Measurements from ENCODE around the gene SLC9B1.
"Not testable (repeated sequence)": the region's sequence is repeated elsewhere in the genome, so short reads cannot be mapped to it uniquely, and the experiment has no call there.

Gene SLC9B1

GRCh38 chr4:102881343-102881742 is 138.2 kb downstream of the SLC9B1 start:
- Histone ChIP-seq H3K27me3 (ENCODE audit: control insufficient read depth in 2 of 2, insufficient read depth in 2 of 2, low read length in 2 of 2) (no peaks in the 10 kb centered on the region), H3K9ac (ENCODE audit: low read depth in 1 of 2, low read length in 2 of 2) (no peak overlapping the region), H3K4me1 (ENCODE audit: control insufficient read depth in 2 of 2, insufficient read depth in 2 of 2, low read length in 2 of 2) (no peaks in the 10 kb centered on the region), H3K36me3 (ENCODE audit: control insufficient read depth in 2 of 2, insufficient read depth in 2 of 2, low read length in 2 of 2) (peaks cover 0 to 8% of the 10 kb centered on the region in 2 donors), H3K4me3 (ENCODE audit: low read length in 2 of 2) (no peak overlapping the region), H3K9me3 (ENCODE audit: control insufficient read depth in 2 of 2, low read length in 2 of 2) (no peaks in the 10 kb centered on the region), H3K27ac (ENCODE audit: low read depth in 2 of 2, low read length in 2 of 2) (no peak overlapping the region)

DNA sequence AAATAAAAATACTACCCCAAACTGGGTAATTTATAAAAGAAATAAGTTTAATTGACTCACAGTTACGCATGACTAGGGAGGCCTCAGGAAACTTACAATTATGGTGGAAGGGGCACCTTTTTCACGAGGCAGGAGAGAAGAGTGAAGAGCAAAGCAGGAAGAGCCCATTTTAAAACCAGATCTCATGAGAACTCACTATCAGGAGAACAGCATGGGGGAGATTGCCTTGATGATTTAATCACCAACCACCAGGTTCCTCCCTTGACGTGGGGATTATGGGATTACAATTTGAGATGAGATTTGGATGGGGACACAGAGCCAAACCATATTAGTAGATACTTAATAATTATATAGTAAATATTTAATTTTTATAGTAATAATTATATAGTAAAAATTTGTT is 140.6 kb downstream of the SLC9B1 start:
- H3K4me3 ChIP-seq (ENCODE audit: low read length in 2 of 2), result no peak overlapping the region
- no peak overlapping the region for H3K9ac ChIP-seq (ENCODE audit: low read depth in 1 of 2, low read length in 2 of 2)
- H3K27ac ChIP-seq (ENCODE audit: low read depth in 2 of 2, low read length in 2 of 2), result no peak overlapping the region
- H3K27me3 ChIP-seq (ENCODE audit: control insufficient read depth in 2 of 2, insufficient read depth in 2 of 2, low read length in 2 of 2), result no peaks in the 10 kb centered on the region
- H3K9me3 ChIP-seq (ENCODE audit: control insufficient read depth in 2 of 2, low read length in 2 of 2), result no peaks in the 10 kb centered on the region
- H3K36me3 ChIP-seq (ENCODE audit: control insufficient read depth in 2 of 2, insufficient read depth in 2 of 2, low read length in 2 of 2), result peaks cover 0 to 8% of the 10 kb centered on the region in 2 donors
- no peaks in the 10 kb centered on the region for H3K4me1 ChIP-seq (ENCODE audit: control insufficient read depth in 2 of 2, insufficient read depth in 2 of 2, low read length in 2 of 2)

DNA sequence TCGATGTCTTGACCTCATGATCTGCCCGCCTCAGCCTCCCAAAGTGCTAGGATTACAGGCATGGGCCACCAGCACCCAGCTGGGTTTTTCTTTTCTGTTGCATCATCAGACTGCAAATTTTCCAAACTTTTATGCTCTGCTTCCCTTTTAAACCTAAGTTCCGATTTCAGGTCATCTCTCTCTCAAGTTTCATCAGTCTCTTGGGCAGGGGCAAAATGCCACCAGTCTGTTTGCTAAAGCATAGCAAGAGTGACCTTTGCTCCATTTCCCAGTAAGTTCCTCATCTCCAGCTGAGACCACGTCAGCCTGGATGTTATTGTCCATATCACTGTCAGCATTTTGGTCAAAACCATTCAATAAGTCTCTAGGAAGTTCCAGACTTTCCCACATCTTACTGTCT is 141.2 kb downstream of the SLC9B1 start:
- not testable (repeated sequence) for H3K4me3 ChIP-seq (ENCODE audit: low read length in 2 of 2); H3K27ac ChIP-seq (ENCODE audit: low read depth in 2 of 2, low read length in 2 of 2)

GRCh38 chr4:102877477-102878106 is 141.9 kb downstream of the SLC9B1 start:
- not testable (repeated sequence) for H3K27me3 ChIP-seq (ENCODE audit: control insufficient read depth in 2 of 2, insufficient read depth in 2 of 2, low read length in 2 of 2); H3K4me3 ChIP-seq (ENCODE audit: low read length in 2 of 2); H3K36me3 ChIP-seq (ENCODE audit: control insufficient read depth in 2 of 2, insufficient read depth in 2 of 2, low read length in 2 of 2); H3K4me1 ChIP-seq (ENCODE audit: control insufficient read depth in 2 of 2, insufficient read depth in 2 of 2, low read length in 2 of 2); H3K9ac ChIP-seq (ENCODE audit: low read depth in 1 of 2, low read length in 2 of 2); H3K9me3 ChIP-seq (ENCODE audit: control insufficient read depth in 2 of 2, low read length in 2 of 2); H3K27ac ChIP-seq (ENCODE audit: low read depth in 2 of 2, low read length in 2 of 2)

More for the DNA sequence above, 141.2 kb downstream of the SLC9B1 start:
- H3K9ac ChIP-seq (ENCODE audit: low read depth in 1 of 2, low read length in 2 of 2); H3K4me1 ChIP-seq (ENCODE audit: control insufficient read depth in 2 of 2, insufficient read depth in 2 of 2, low read length in 2 of 2); H3K9me3 ChIP-seq (ENCODE audit: control insufficient read depth in 2 of 2, low read length in 2 of 2); H3K36me3 ChIP-seq (ENCODE audit: control insufficient read depth in 2 of 2, insufficient read depth in 2 of 2, low read length in 2 of 2); H3K27me3 ChIP-seq (ENCODE audit: control insufficient read depth in 2 of 2, insufficient read depth in 2 of 2, low read length in 2 of 2): not testable (repeated sequence)

DNA sequence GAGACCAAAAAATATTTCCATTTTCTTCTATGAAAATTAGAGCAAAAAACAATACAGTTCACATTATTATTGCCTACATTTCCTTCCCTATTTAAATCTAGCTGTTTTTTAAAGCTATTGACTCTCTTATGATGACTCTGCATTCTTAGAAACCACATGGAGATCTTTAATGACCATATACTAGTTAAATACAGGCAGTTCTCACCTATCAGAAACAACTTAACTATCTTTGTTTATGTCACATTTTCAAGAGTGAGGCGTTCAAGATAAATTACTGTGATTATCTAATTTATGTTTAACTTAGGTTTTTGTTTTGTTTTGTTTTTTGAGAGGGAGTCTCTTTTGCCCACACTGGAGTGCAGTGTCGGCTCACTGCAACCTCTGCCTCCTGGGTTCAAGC is 147.7 kb downstream of the SLC9B1 start:
- Histone ChIP-seq H3K27ac (ENCODE audit: low read depth in 2 of 2, low read length in 2 of 2) (no peak overlapping the region), H3K9ac (ENCODE audit: low read depth in 1 of 2, low read length in 2 of 2) (no peak overlapping the region)

GRCh38 chr4:102869569-102870197 is 149.8 kb downstream of the SLC9B1 start:
- peak overlapping the region; percentile 88 to 92 for H3K9ac ChIP-seq (ENCODE audit: low read depth in 1 of 2, low read length in 2 of 2)
- no peaks in the 10 kb centered on the region for H3K27me3 ChIP-seq (ENCODE audit: control insufficient read depth in 2 of 2, insufficient read depth in 2 of 2, low read length in 2 of 2)
- H3K4me1 ChIP-seq (ENCODE audit: control insufficient read depth in 2 of 2, insufficient read depth in 2 of 2, low read length in 2 of 2), result peaks cover 4 to 6% of the 10 kb centered on the region in 2 donors
- H3K36me3 ChIP-seq (ENCODE audit: control insufficient read depth in 2 of 2, insufficient read depth in 2 of 2, low read length in 2 of 2), result peaks cover 0 to 3% of the 10 kb centered on the region in 2 donors
- peak overlapping the region; percentile 95 to 99 for H3K27ac ChIP-seq (ENCODE audit: low read depth in 2 of 2, low read length in 2 of 2)
- H3K4me3 ChIP-seq (ENCODE audit: low read length in 2 of 2), result peak overlapping the region; percentile 95
- H3K9me3 ChIP-seq (ENCODE audit: control insufficient read depth in 2 of 2, low read length in 2 of 2), result no peaks in the 10 kb centered on the region

More for the DNA sequence above, 147.7 kb downstream of the SLC9B1 start:
- Histone ChIP-seq H3K36me3 (ENCODE audit: control insufficient read depth in 2 of 2, insufficient read depth in 2 of 2, low read length in 2 of 2) (peaks cover 0 to 8% of the 10 kb centered on the region in 2 donors), H3K27me3 (ENCODE audit: control insufficient read depth in 2 of 2, insufficient read depth in 2 of 2, low read length in 2 of 2) (no peaks in the 10 kb centered on the region), H3K4me3 (ENCODE audit: low read length in 2 of 2) (no peak overlapping the region), H3K4me1 (ENCODE audit: control insufficient read depth in 2 of 2, insufficient read depth in 2 of 2, low read length in 2 of 2) (peaks cover 4 to 6% of the 10 kb centered on the region in 2 donors), H3K9me3 (ENCODE audit: control insufficient read depth in 2 of 2, low read length in 2 of 2) (no peaks in the 10 kb centered on the region)

DNA sequence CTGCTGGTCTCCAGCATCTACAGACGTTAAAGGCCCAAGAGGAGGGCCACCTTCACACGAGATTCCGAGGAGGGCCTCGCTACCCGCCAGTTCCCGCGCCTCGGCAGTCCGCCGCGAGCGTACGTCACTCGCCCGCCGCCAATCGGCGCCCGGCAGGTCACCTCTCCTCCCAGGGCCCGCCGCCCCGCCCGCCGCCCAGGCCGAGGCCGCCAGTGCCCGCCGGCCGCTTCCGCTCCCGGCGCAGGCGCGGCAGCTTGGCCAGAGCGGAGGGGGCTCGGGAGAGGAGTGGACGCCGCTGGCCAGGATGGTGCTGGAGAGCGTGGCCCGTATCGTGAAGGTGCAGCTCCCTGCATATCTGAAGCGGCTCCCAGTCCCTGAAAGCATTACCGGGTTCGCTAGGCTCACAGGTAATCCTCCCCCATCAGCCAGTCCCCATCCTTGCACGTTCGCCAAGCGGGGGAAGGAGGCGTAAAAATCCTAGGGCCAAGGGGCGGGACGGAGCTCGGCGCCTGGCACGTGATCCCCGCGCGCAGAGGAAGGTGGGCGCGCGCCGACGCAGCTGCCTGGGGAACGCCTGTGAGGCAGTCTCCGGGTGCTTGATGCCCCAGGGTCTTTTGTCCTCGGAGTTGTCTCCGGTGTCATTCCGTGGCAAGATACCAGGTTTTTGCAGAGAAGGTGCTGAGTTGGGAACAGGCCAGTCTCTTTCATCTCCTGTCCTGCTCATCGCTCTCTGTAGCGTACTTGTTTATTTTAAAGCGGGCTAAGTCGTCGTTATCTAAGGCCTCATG is 150.5 kb downstream of the SLC9B1 start, which contains the start of gene CISD2:
Gene CISD2 (plus strand): TSS at position 212 of the 788 bp plus-strand sequence. CDS start 93 bp downstream, at position 305.
- H3K4me1 ChIP-seq (ENCODE audit: control insufficient read depth in 2 of 2, insufficient read depth in 2 of 2, low read length in 2 of 2), result peaks cover 4 to 6% of the 10 kb centered on the region in 2 donors
- H3K27me3 ChIP-seq (ENCODE audit: control insufficient read depth in 2 of 2, insufficient read depth in 2 of 2, low read length in 2 of 2), result no peaks in the 10 kb centered on the region
- H3K36me3 ChIP-seq (ENCODE audit: control insufficient read depth in 2 of 2, insufficient read depth in 2 of 2, low read length in 2 of 2), result no peaks in the 10 kb centered on the region
- H3K4me3 ChIP-seq (ENCODE audit: low read length in 2 of 2), result peak within 1 kb of the TSS; percentile 95
- peak within 1 kb of the TSS; percentile 88 to 95 for H3K9ac ChIP-seq (ENCODE audit: low read depth in 1 of 2, low read length in 2 of 2)
- H3K27ac ChIP-seq (ENCODE audit: low read depth in 2 of 2, low read length in 2 of 2), result peak within 1 kb of the TSS; percentile 95 to 99
- H3K9me3 ChIP-seq (ENCODE audit: control insufficient read depth in 2 of 2, low read length in 2 of 2), result no peaks in the 10 kb centered on the region

DNA sequence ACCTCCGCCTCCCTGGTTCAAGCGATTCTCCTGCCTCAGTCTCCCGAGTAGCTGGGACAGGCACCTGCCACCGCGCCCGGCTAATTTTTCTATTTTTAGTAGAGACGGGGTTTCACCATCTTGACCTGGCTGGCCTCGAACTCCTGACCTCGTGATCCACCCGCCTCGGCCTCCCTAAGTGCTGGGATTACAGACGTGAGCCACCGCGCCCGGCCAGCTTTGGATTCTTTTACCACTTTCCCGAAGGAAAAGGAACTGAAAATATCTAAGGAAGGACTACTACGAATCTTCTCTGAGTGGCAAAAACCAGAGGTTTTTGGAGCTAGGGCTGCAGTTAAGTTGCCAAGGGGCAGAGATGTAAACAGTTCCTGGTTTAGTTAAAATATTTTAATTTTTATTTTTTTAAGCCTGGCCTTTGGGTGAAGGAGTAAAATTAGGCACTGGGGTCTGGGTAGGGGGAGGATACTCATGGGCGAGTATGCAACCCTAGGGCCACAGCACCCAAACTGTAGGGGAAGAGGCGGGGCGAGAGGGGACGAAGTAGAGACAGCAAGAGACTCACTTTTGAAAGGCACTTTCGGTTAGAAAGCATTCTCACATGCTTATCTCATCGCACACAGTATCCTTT is 151.2 kb downstream of the SLC9B1 start:
- Histone ChIP-seq H3K4me3 (ENCODE audit: low read length in 2 of 2) (peak overlapping the region; percentile 95), H3K4me1 (ENCODE audit: control insufficient read depth in 2 of 2, insufficient read depth in 2 of 2, low read length in 2 of 2) (peaks cover 4 to 6% of the 10 kb centered on the region in 2 donors), H3K36me3 (ENCODE audit: control insufficient read depth in 2 of 2, insufficient read depth in 2 of 2, low read length in 2 of 2) (no peaks in the 10 kb centered on the region), H3K9me3 (ENCODE audit: control insufficient read depth in 2 of 2, low read length in 2 of 2) (no peaks in the 10 kb centered on the region), H3K27ac (ENCODE audit: low read depth in 2 of 2, low read length in 2 of 2) (peak overlapping the region; percentile 95 to 99), H3K27me3 (ENCODE audit: control insufficient read depth in 2 of 2, insufficient read depth in 2 of 2, low read length in 2 of 2) (no peaks in the 10 kb centered on the region), H3K9ac (ENCODE audit: low read depth in 1 of 2, low read length in 2 of 2) (peak overlapping the region; percentile 88 to 95)

GRCh38 chr4:102867278-102868152 is 152.0 kb downstream of the SLC9B1 start:
- H3K4me1 ChIP-seq (ENCODE audit: control insufficient read depth in 2 of 2, insufficient read depth in 2 of 2, low read length in 2 of 2), result peaks cover 4 to 6% of the 10 kb centered on the region in 2 donors
- peak overlapping the region; percentile 95 to 99 for H3K27ac ChIP-seq (ENCODE audit: low read depth in 2 of 2, low read length in 2 of 2)
- H3K36me3 ChIP-seq (ENCODE audit: control insufficient read depth in 2 of 2, insufficient read depth in 2 of 2, low read length in 2 of 2), result no peaks in the 10 kb centered on the region
- H3K27me3 ChIP-seq (ENCODE audit: control insufficient read depth in 2 of 2, insufficient read depth in 2 of 2, low read length in 2 of 2), result no peaks in the 10 kb centered on the region
- peak overlapping the region; percentile 95 for H3K4me3 ChIP-seq (ENCODE audit: low read length in 2 of 2)
- no peaks in the 10 kb centered on the region for H3K9me3 ChIP-seq (ENCODE audit: control insufficient read depth in 2 of 2, low read length in 2 of 2)
- peak overlapping the region; percentile 88 to 95 for H3K9ac ChIP-seq (ENCODE audit: low read depth in 1 of 2, low read length in 2 of 2)

Data from mucosa of rectum (tissue), 2 donors.